H9 (cell line): ENCODE data around the gene SCLY. TPM values are rescaled to one million over a fixed set of nuclear protein-coding genes. Genes with fewer than 3 reads are reported as not detected.

Source experiments
- DNase-seq: peaks from one replicate; pipeline ENCODE4 v3.0.0-alpha.2; 2017
- H2AFZ ChIP-seq: one replicate; pipeline ENCODE4 v1.6.1; 2013; ENCODE audit warnings: mild to moderate bottlenecking, low read length, control low read depth, moderate library complexity
- H2AK5ac ChIP-seq: 2 replicates; pipeline ENCODE4 v1.6.1; 2013; ENCODE audit warnings: low read length, control low read depth, mixed read lengths; ENCODE audit not compliant: insufficient read length
- H2BK120ac ChIP-seq: one replicate; pipeline ENCODE4 v1.6.1; 2013; ENCODE audit warnings: low read depth, mild to moderate bottlenecking, low read length, control low read depth, inconsistent platforms; ENCODE audit not compliant: poor library complexity, severe bottlenecking
- H2BK12ac ChIP-seq: 2 replicates; pipeline ENCODE4 v1.6.1; 2013; ENCODE audit warnings: low read length, control low read depth, mixed read lengths, low read depth; ENCODE audit not compliant: insufficient read length
- H2BK15ac ChIP-seq: 2 replicates; pipeline ENCODE4 v1.6.1; 2013; ENCODE audit warnings: low read depth, low read length, control low read depth
- H2BK20ac ChIP-seq: one replicate; pipeline ENCODE4 v1.6.1; 2013; ENCODE audit warnings: low read depth, mild to moderate bottlenecking, low read length, control low read depth, inconsistent platforms; ENCODE audit not compliant: poor library complexity, severe bottlenecking
- H2BK5ac ChIP-seq: 2 replicates; pipeline ENCODE4 v1.6.1; 2013; ENCODE audit warnings: low read length, control low read depth, mixed read lengths; ENCODE audit not compliant: insufficient read length
- H3K14ac ChIP-seq: 2 replicates; pipeline ENCODE4 v1.6.1; 2013; ENCODE audit warnings: low read length, control low read depth; ENCODE audit not compliant: insufficient read depth
- H3K18ac ChIP-seq: 2 replicates; pipeline ENCODE4 v1.6.1; 2013; ENCODE audit warnings: low read depth, mild to moderate bottlenecking, mixed read lengths, low read length, control low read depth; ENCODE audit not compliant: insufficient read length
- H3K23ac ChIP-seq: 2 replicates; pipeline ENCODE4 v1.6.1; 2013; ENCODE audit warnings: low read length, control low read depth, mixed read lengths, low read depth; ENCODE audit not compliant: insufficient read length
- H3K23me2 ChIP-seq: 2 replicates; pipeline ENCODE4 v1.6.1; 2013; ENCODE audit warnings: low read depth, mild to moderate bottlenecking, mixed read lengths, low read length, control low read depth; ENCODE audit not compliant: insufficient read length, poor library complexity, severe bottlenecking
- H3K27ac ChIP-seq: 2 replicates; pipeline ENCODE4 v1.5.1; 2013; ENCODE audit warnings: low read length, control low read depth, mixed read lengths, low read depth; ENCODE audit not compliant: insufficient read length
- H3K27me3 ChIP-seq: 2 replicates; pipeline ENCODE4 v1.6.1; 2013; ENCODE audit warnings: low read length, control low read depth, inconsistent platforms; ENCODE audit not compliant: insufficient read depth
- H3K4ac ChIP-seq: 2 replicates; pipeline ENCODE4 v1.6.1; 2013; ENCODE audit warnings: low read depth, mild to moderate bottlenecking, control low read depth, inconsistent platforms, low read length, moderate library complexity
- H3K4me1 ChIP-seq: 2 replicates; pipeline ENCODE4 v1.6.1; 2013; ENCODE audit warnings: low read length, control low read depth, inconsistent platforms; ENCODE audit not compliant: insufficient read depth
- H3K4me2 ChIP-seq: 2 replicates; pipeline ENCODE4 v1.6.1; 2013; ENCODE audit warnings: low read length, control low read depth, mixed read lengths; ENCODE audit not compliant: insufficient read length, insufficient read depth
- H3K56ac ChIP-seq: 2 replicates; pipeline ENCODE4 v1.6.1; 2013; ENCODE audit warnings: low read depth, mild to moderate bottlenecking, mixed read lengths, low read length, control low read depth; ENCODE audit not compliant: insufficient read length
- H3K79me1 ChIP-seq: 2 replicates; pipeline ENCODE4 v1.6.1; 2013; ENCODE audit warnings: low read depth, mild to moderate bottlenecking, moderate library complexity, low read length, control low read depth, inconsistent platforms; ENCODE audit not compliant: insufficient read depth, poor library complexity, severe bottlenecking
- H3K79me2 ChIP-seq: 2 replicates; pipeline ENCODE4 v1.6.1; 2013; ENCODE audit warnings: low read length, control low read depth, inconsistent platforms; ENCODE audit not compliant: insufficient read depth
- H3K9ac ChIP-seq: 2 replicates; pipeline ENCODE4 v1.6.1; 2013; ENCODE audit warnings: low read length, control low read depth, mixed read lengths; ENCODE audit not compliant: insufficient read length; ENCODE audit errors: extremely low read depth
- H3K9me3 ChIP-seq: one replicate; pipeline ENCODE4 v1.6.1; 2013; ENCODE audit warnings: low read depth, low read length, inconsistent platforms; ENCODE audit not compliant: control insufficient read depth
- H3T11ph ChIP-seq: one replicate; pipeline ENCODE4 v1.6.1; 2013; ENCODE audit warnings: mild to moderate bottlenecking, low read length, control low read depth, inconsistent platforms
- H4K20me1 ChIP-seq: one replicate; pipeline ENCODE4 v1.6.1; 2013; ENCODE audit not compliant: control insufficient read depth, insufficient read length, insufficient read depth
- H4K5ac ChIP-seq: 2 replicates; pipeline ENCODE4 v1.6.1; 2013; ENCODE audit warnings: low read depth, mild to moderate bottlenecking, mixed read lengths, low read length, control low read depth; ENCODE audit not compliant: insufficient read length
- H4K8ac ChIP-seq: replicated peaks from 2 replicates; pipeline ENCODE4 v1.6.1; 2013; ENCODE audit warnings: low read length, control low read depth, mixed read lengths, low read depth; ENCODE audit not compliant: insufficient read length
- H4K91ac ChIP-seq: 2 replicates; pipeline ENCODE4 v1.6.1; 2013; ENCODE audit warnings: low read depth, mild to moderate bottlenecking, moderate library complexity, mixed read lengths, low read length, control low read depth; ENCODE audit not compliant: insufficient read length
- H3K27ac Mint-ChIP-seq, 3 experiments: 2 replicates in 2 of 3; 3 replicates in 1 of 3; pipeline ENCODE4 v1.8.0; 2020 to 2021; ENCODE audit warnings: mixed read lengths in 3 of 3, mild to moderate bottlenecking in 1 of 3, moderate library complexity in 1 of 3
- H3K27me3 Mint-ChIP-seq: 2 replicates; pipeline ENCODE4 v1.8.0; 2021; ENCODE audit warnings: low read depth, mild to moderate bottlenecking, moderate library complexity, mixed read lengths
- H3K36me3 Mint-ChIP-seq, 3 experiments: 2 replicates in 2 of 3; 3 replicates in 1 of 3; pipeline ENCODE4 v1.8.0; 2020 to 2021; ENCODE audit warnings: low read depth in 3 of 3, mixed read lengths in 3 of 3; ENCODE audit not compliant: insufficient read depth in 1 of 3
- H3K4me1 Mint-ChIP-seq, 2 experiments: 2 replicates each; pipeline ENCODE4 v1.8.0; 2020; ENCODE audit warnings: mixed read lengths in 2 of 2
- H3K4me3 Mint-ChIP-seq, 2 experiments: 2 replicates in 1 of 2; 3 replicates in 1 of 2; pipeline ENCODE4 v1.8.0; 2020 to 2021; ENCODE audit warnings: mild to moderate bottlenecking in 2 of 2, mixed read lengths in 2 of 2, moderate library complexity in 1 of 2
- H3K9me3 Mint-ChIP-seq, 2 experiments: 2 replicates in 1 of 2; 3 replicates in 1 of 2; pipeline ENCODE4 v1.8.0; 2020; ENCODE audit warnings: mild to moderate bottlenecking in 2 of 2, mixed read lengths in 2 of 2, moderate library complexity in 1 of 2
- CTCF ChIP-seq: fragments of 200-600 bp; sonication (generic); conservative IDR thresholded peaks from 3 replicates; pipeline ENCODE4 v1.8.0; 2021; ENCODE audit warnings: antibody characterized with exemption, mild to moderate bottlenecking
- WGBS: extraction: QIAGEN DNeasy Blood & Tissue Kit; methylation state at CpG from one replicate; pipeline ENCODE4 v1.1.7; 2013; ENCODE audit warnings: missing lambda C conversion rate, low lambda C conversion rate, mixed read lengths; ENCODE audit not compliant: insufficient read length; ENCODE audit errors: extremely low coverage; 5-methylcytosine and 5-hydroxymethylcytosine counted together
- total RNA-seq: library from RNA; stranded (reverse); gene quantifications from 2 replicates; pipeline ENCODE4 v1.2.1, GENCODE V29; 2021

Gene SCLY
- total RNA-seq, 1 experiment from 2014 or later = 55.3 TPM

- no peaks in the 10 kb centered on the region for H3K9me3 ChIP-seq
- H2AFZ ChIP-seq = no peak overlapping the region
- H2BK20ac ChIP-seq = no peak overlapping the region
- H4K5ac ChIP-seq = no peak overlapping the region
- Mint-ChIP-seq H3K27ac (no peak overlapping the region), H3K27me3 (no peaks in the 10 kb centered on the region; the same call in 1 of the 2 replicates), H3K36me3 (no peaks in the 10 kb centered on the region), H3K4me1 (no peaks in the 10 kb centered on the region), H3K4me3 (no peak overlapping the region), H3K9me3 (no peaks in the 10 kb centered on the region)
- H2AK5ac ChIP-seq = no peak overlapping the region
- H3T11ph ChIP-seq = no peak overlapping the region
- H2BK120ac ChIP-seq = no peak overlapping the region
- H4K20me1 ChIP-seq = peaks cover 2% of the 10 kb centered on the region
- H3K27me3 ChIP-seq = no peaks in the 10 kb centered on the region
- no peak overlapping the region for H2BK5ac ChIP-seq
- H3K9ac ChIP-seq = no peak overlapping the region
- no peaks in the 10 kb centered on the region for H3K79me2 ChIP-seq
- no peak overlapping the region for H3K4me2 ChIP-seq
- H4K8ac ChIP-seq = no peak overlapping the region
- TF ChIP-seq CTCF = no peak
- H3K56ac ChIP-seq = no peak overlapping the region
- no peaks in the 10 kb centered on the region for H3K4me1 ChIP-seq
- H3K27ac ChIP-seq = no peak overlapping the region
- no peak overlapping the region for H4K91ac ChIP-seq
- no peak for DNase-seq
- H3K4ac ChIP-seq = no peak overlapping the region
- no CpG with 5 or more reads among the region's 7 CpGs for WGBS
- no peak overlapping the region for H2BK12ac ChIP-seq
- H3K79me1 ChIP-seq = no peaks in the 10 kb centered on the region
- H2BK15ac ChIP-seq = no peak overlapping the region
- H3K23ac ChIP-seq = no peak overlapping the region
- H3K23me2 ChIP-seq = no peaks in the 10 kb centered on the region
- H3K14ac ChIP-seq = no peak overlapping the region
- H3K18ac ChIP-seq = no peak overlapping the region
These were observed 79.2 kb downstream of the SCLY start for GRCh38 chr2:238140040-238140439.
